Measurements from ENCODE around the gene SLC35G4. TPM values are rescaled to one million over a fixed set of nuclear protein-coding genes. Genes with fewer than 3 reads are reported as not detected.
"Not testable (repeated sequence)": the region's sequence is repeated elsewhere in the genome, so short reads cannot be mapped to it uniquely, and the experiment has no call there.

Gene SLC35G4
- total and polyA plus RNA-seq, 2 of the 13 experiments (the other 11 are each of a cell fraction or from before 2014, with no cell fraction given) = not detected

DNA sequence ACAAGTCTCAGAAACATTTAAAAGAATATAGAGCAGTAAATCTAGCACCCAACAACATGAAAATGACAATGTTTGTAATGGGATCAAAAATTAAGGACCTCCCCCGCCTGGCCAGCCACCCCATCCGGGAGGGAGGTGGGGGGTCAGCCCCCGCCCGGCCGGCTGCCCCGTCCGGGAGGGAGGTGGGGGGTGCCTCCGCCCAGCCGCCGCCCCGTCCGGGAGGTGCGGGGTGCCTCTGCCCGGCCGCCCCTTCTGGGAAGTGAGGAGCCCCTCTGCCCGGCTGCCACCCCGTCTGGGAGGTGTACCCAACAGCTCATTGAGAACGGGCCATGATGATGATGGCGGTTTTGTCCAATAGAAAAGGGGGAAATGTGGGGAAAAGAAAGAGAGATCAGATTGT, 778 bp upstream of the SLC35G4 start:
- FAIRE-seq; H2AFZ ChIP-seq (ENCODE audit: low read length); POLR2A ChIA-PET: not testable (repeated sequence)

DNA sequence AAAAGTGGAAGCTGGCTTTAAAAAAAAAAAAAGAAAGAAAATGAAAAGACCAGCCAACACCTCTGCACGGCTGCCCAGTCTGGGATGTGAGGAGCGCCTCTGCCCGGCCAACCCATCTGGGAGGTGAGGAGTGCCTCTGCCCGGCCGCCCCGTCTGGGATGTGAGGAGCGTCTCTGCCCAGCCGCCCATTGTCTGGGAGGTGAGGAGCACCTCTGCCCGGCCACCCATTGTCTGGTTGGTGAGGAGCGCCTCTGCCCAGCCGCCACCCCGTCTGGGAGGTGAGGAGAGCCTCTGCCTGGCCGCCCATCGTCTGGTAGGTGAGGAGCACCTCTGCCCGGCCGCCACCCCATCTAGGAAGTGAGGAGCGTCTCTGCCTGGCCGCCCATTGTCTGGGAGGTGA, 3.7 kb downstream of the SLC35G4 start:
- ATAC-seq; H2AFZ ChIP-seq (ENCODE audit: low read length); CTCF ChIA-PET (ENCODE audit: low intra/inter-chr PET ratio, low total read pairs); H3K4me1 ChIP-seq (ENCODE audit: insufficient read depth, low read length); H3K4me3 ChIP-seq (replicated peaks in 1 of 3; ENCODE audit: insufficient read depth in 1 of 3, low read depth in 2 of 3, low read length in 3 of 3); H3K4me2 ChIP-seq (ENCODE audit: low read depth, low read length); FAIRE-seq; H3K36me3 ChIP-seq (replicated peaks in 1 of 2; ENCODE audit: control insufficient read depth in 1 of 2, insufficient read depth in 2 of 2, low read length in 2 of 2); intact Hi-C loops (cut with micrococcal nuclease; ENCODE audit: unreplicated experiment); H3K27me3 ChIP-seq (ENCODE audit: control insufficient read depth in 1 of 2, insufficient read depth in 2 of 2, low read length in 2 of 2); POLR2A ChIA-PET; H3K9me3 ChIP-seq (ENCODE audit: low read length); H3K9ac ChIP-seq (ENCODE audit: insufficient read depth, low read depth, low read length); DNase-seq (ENCODE audit: low spot score); H4K20me1 ChIP-seq (ENCODE audit: insufficient read depth, low read length); H3K27ac ChIP-seq (ENCODE audit: extremely low read length, insufficient read depth, low read length); BruUV-seq (replicated peaks); H3K79me2 ChIP-seq (ENCODE audit: insufficient read depth, low read length); in situ Hi-C loops (cut with HindIII; ENCODE audit: extremely low pct_ligation_motif_present, low pct_unique_long_range_greater_than_20kb): not testable (repeated sequence)
- 59% methylated on average over 6 of the region's 18 CpGs for WGBS (ENCODE audit: low lambda C conversion rate)

More for the DNA sequence above, 778 bp upstream of the SLC35G4 start:
- H3K4me2 ChIP-seq (ENCODE audit: low read depth, low read length); intact Hi-C loops (cut with micrococcal nuclease; ENCODE audit: unreplicated experiment); H4K20me1 ChIP-seq (ENCODE audit: insufficient read depth, low read length); H3K27ac ChIP-seq (ENCODE audit: extremely low read length, insufficient read depth, low read length); DNase-seq (ENCODE audit: low spot score); BruUV-seq (replicated peaks); ATAC-seq; H3K9ac ChIP-seq (ENCODE audit: insufficient read depth, low read depth, low read length); CTCF ChIA-PET (ENCODE audit: low intra/inter-chr PET ratio, low total read pairs); H3K9me3 ChIP-seq (ENCODE audit: low read length); H3K4me3 ChIP-seq (replicated peaks in 1 of 3; ENCODE audit: insufficient read depth in 1 of 3, low read depth in 2 of 3, low read length in 3 of 3); H3K79me2 ChIP-seq (ENCODE audit: insufficient read depth, low read length); H3K4me1 ChIP-seq (ENCODE audit: insufficient read depth, low read length); H3K36me3 ChIP-seq (replicated peaks in 1 of 2; ENCODE audit: control insufficient read depth in 1 of 2, insufficient read depth in 2 of 2, low read length in 2 of 2); in situ Hi-C loops (cut with HindIII; ENCODE audit: extremely low pct_ligation_motif_present, low pct_unique_long_range_greater_than_20kb); H3K27me3 ChIP-seq (ENCODE audit: control insufficient read depth in 1 of 2, insufficient read depth in 2 of 2, low read length in 2 of 2): not testable (repeated sequence)
- WGBS (ENCODE audit: low lambda C conversion rate) = 41% methylated on average over 5 of the region's 19 CpGs

DNA sequence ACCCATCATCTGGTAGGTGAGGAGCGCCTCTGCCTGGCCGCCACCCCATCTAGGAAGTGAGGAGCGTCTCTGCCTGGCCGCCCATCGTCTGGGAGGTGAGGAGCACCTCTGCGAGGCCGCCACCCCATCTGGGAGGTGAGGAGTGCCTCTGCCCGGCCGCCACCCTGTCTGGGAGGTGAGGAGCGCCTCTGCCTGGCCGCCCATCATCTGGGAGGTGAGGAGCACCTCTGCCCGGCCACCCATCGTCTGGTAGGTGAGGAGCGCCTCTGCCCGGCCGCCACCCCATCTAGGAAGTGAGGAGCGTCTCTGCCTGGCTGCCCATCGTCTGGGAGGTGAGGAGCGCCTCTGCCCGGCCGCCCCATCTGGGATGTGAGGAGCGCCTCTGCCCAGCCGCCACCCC, 4.2 kb downstream of the SLC35G4 start:
- H3K4me1 ChIP-seq (ENCODE audit: insufficient read depth, low read length); intact Hi-C loops (cut with micrococcal nuclease; ENCODE audit: unreplicated experiment); DNase-seq (ENCODE audit: low spot score); ATAC-seq; H3K9me3 ChIP-seq (ENCODE audit: low read length); H4K20me1 ChIP-seq (ENCODE audit: insufficient read depth, low read length); H3K27me3 ChIP-seq (ENCODE audit: control insufficient read depth in 1 of 2, insufficient read depth in 2 of 2, low read length in 2 of 2); H3K4me3 ChIP-seq (replicated peaks in 1 of 3; ENCODE audit: insufficient read depth in 1 of 3, low read depth in 2 of 3, low read length in 3 of 3); CTCF ChIA-PET (ENCODE audit: low intra/inter-chr PET ratio, low total read pairs); H3K4me2 ChIP-seq (ENCODE audit: low read depth, low read length); H3K36me3 ChIP-seq (replicated peaks in 1 of 2; ENCODE audit: control insufficient read depth in 1 of 2, insufficient read depth in 2 of 2, low read length in 2 of 2); BruUV-seq (replicated peaks); FAIRE-seq; H3K9ac ChIP-seq (ENCODE audit: insufficient read depth, low read depth, low read length); in situ Hi-C loops (cut with HindIII; ENCODE audit: extremely low pct_ligation_motif_present, low pct_unique_long_range_greater_than_20kb); POLR2A ChIA-PET; H3K27ac ChIP-seq (ENCODE audit: extremely low read length, insufficient read depth, low read length); H2AFZ ChIP-seq (ENCODE audit: low read length); H3K79me2 ChIP-seq (ENCODE audit: insufficient read depth, low read length): not testable (repeated sequence)
- 58% methylated on average over 7 of the region's 23 CpGs for WGBS (ENCODE audit: low lambda C conversion rate)

DNA sequence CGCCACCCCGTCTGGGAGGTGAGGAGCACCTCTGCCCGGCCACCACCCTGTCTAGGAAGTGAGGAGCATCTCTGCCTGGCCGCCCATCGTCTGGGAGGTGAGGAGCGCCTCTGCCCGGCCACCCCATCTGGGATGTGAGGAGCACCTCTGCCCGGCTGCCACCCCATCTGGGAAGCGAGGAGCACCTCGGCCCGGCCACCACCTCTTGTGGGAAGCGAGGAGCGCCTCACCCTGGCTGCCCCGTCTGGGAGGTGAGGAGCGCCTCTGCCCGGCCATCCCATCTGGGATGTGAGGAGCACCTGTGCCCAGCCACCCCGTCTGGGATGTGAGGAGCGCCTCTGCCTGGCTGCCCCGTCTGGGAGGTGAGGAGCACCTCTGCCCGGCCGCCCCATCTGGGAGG, 4.6 kb downstream of the SLC35G4 start:
- POLR2A ChIA-PET; H3K36me3 ChIP-seq (replicated peaks in 1 of 2; ENCODE audit: control insufficient read depth in 1 of 2, insufficient read depth in 2 of 2, low read length in 2 of 2); H3K9ac ChIP-seq (ENCODE audit: insufficient read depth, low read depth, low read length); H2AFZ ChIP-seq (ENCODE audit: low read length); H3K4me3 ChIP-seq (replicated peaks in 1 of 3; ENCODE audit: insufficient read depth in 1 of 3, low read depth in 2 of 3, low read length in 3 of 3); DNase-seq (ENCODE audit: low spot score); intact Hi-C loops (cut with micrococcal nuclease; ENCODE audit: unreplicated experiment); H3K9me3 ChIP-seq (ENCODE audit: low read length); H3K4me1 ChIP-seq (ENCODE audit: insufficient read depth, low read length); FAIRE-seq; H3K27me3 ChIP-seq (ENCODE audit: control insufficient read depth in 1 of 2, insufficient read depth in 2 of 2, low read length in 2 of 2); H3K79me2 ChIP-seq (ENCODE audit: insufficient read depth, low read length); H3K4me2 ChIP-seq (ENCODE audit: low read depth, low read length); BruUV-seq (replicated peaks); H4K20me1 ChIP-seq (ENCODE audit: insufficient read depth, low read length); ATAC-seq; CTCF ChIA-PET (ENCODE audit: low intra/inter-chr PET ratio, low total read pairs); H3K27ac ChIP-seq (ENCODE audit: extremely low read length, insufficient read depth, low read length); in situ Hi-C loops (cut with HindIII; ENCODE audit: extremely low pct_ligation_motif_present, low pct_unique_long_range_greater_than_20kb): not testable (repeated sequence)
- 100% methylated on average over 3 of the region's 21 CpGs for WGBS (ENCODE audit: low lambda C conversion rate)

All from HepG2 (cell line).